ENCODE results near the gene PIWIL1. TPM values are rescaled to one million over a fixed set of nuclear protein-coding genes. Genes with fewer than 3 reads are reported as not detected.

The PIWIL1 gene
- total RNA-seq, 4 donors from 2014 or later: not detected

DNA sequence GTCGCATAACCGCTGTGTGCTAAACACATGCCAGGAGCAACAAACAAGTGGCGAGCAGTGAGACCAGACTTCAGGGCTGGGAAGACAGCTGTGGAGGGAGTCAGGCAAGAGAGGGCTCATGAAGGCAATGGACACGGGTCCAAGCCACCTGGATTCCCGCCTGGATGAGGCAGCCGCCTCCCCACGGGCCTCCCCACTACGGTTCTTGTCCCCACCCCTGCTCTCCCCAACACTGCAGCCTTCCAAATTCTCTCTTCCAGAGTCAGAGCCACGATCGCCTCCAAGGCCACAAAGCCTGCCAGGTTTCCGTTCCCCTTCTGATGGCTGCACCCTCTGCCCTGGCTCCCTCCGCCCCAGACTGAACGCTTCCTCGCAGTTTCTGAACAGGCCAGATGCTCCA lies 36.1 kb upstream of the PIWIL1 start:
- TF ChIP-seq, protein P1, sequence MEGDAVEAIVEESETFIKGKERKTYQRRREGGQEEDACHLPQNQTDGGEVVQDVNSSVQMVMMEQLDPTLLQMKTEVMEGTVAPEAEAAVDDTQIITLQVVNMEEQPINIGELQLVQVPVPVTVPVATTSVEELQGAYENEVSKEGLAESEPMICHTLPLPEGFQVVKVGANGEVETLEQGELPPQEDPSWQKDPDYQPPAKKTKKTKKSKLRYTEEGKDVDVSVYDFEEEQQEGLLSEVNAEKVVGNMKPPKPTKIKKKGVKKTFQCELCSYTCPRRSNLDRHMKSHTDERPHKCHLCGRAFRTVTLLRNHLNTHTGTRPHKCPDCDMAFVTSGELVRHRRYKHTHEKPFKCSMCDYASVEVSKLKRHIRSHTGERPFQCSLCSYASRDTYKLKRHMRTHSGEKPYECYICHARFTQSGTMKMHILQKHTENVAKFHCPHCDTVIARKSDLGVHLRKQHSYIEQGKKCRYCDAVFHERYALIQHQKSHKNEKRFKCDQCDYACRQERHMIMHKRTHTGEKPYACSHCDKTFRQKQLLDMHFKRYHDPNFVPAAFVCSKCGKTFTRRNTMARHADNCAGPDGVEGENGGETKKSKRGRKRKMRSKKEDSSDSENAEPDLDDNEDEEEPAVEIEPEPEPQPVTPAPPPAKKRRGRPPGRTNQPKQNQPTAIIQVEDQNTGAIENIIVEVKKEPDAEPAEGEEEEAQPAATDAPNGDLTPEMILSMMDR (IDR thresholded peaks at IDR 0.05): no peak
- TF ChIP-seq POLR2AphosphoS5 (IDR thresholded peaks at IDR 0.05) (no peak), POLR2A (IDR thresholded peaks at IDR 0.05) (no peak), EP300 (IDR thresholded peaks at IDR 0.05) (no peak)
- Histone ChIP-seq H3K9me3 (peaks cover 0 to 8% (median 0%) of the 10 kb centered on the region in 3 donors), H3K27ac (no peak overlapping the region), H3K36me3 (no peaks in the 10 kb centered on the region), H3K4me3 (no peak overlapping the region), H3K27me3 (peaks cover 31% of the 10 kb centered on the region), H3K4me1 (no peaks in the 10 kb centered on the region)
- ATAC-seq: no peak
- WGBS, 2 donors (ENCODE audit: low coverage in 1 of 2): 40 to 67% methylated on average over 2 to 9 of the region's 14 CpGs

DNA sequence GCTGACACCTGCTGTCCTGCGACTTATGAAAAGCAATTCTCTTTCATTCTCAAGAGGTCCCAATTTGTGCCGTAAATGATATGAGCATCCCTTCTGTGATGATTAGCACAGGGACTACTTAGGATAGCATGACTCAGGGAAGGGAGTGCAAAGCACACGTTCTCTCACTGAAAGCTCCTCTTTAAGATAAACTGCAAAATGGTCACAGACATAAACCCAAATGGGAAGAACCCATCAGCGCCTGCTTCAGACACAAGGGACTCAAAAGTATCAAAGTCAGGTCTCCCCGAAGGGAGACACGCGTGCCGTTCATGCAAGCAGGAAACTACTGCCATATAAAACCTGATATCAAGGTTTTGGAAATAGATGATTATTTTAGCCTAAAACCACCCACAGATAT lies 33.9 kb upstream of the PIWIL1 start:
- no peak overlapping the region for H3K4me3 ChIP-seq
- no peaks in the 10 kb centered on the region for H3K9me3 ChIP-seq
- H3K4me1 ChIP-seq: no peaks in the 10 kb centered on the region
- peaks cover 45% of the 10 kb centered on the region for H3K27me3 ChIP-seq
- WGBS, 2 donors (ENCODE audit: low coverage in 1 of 2): 76 to 83% methylated on average over 5 to 7 of the region's 8 CpGs
- no peaks in the 10 kb centered on the region for H3K36me3 ChIP-seq
- no peak for ATAC-seq
- no peak for TF ChIP-seq EP300 (IDR thresholded peaks at IDR 0.05)
- no peak for TF ChIP-seq POLR2AphosphoS5 (IDR thresholded peaks at IDR 0.05)
- TF ChIP-seq POLR2A (IDR thresholded peaks at IDR 0.05): no peak
- TF ChIP-seq, protein P1 (IDR thresholded peaks at IDR 0.05): no peak
- no peak overlapping the region for H3K27ac ChIP-seq

DNA sequence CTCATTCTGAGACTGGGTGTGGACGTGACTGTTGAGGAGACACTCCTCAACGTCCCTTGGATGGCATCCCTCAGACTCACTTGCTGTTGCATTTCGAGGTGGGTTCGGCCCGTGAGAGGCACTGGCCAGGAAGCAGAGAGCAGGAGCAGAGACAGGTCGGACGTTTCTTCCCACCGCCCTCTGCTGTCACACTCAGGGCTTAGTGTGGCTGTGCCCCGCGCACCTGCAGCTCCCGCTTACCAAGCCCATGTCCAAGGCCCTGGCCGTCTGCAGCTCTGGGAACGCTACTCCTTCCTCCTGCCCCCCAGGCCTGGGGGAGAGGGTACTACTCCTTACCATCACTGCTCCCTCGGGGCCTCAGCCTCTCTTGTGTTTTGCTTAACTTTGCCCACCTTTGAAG lies 29.8 kb upstream of the PIWIL1 start:
- no peak overlapping the region for H3K27ac ChIP-seq
- H3K36me3 ChIP-seq: no peaks in the 10 kb centered on the region
- no peak overlapping the region for H3K4me3 ChIP-seq
- H3K9me3 ChIP-seq: no peaks in the 10 kb centered on the region
- no peak for ATAC-seq
- 76% methylated on average over 6 of the region's 14 CpGs; no CpG with 5 or more reads in 1 of the 2 donors for WGBS, 2 donors (ENCODE audit: low coverage in 1 of 2)
- no peaks in the 10 kb centered on the region for H3K4me1 ChIP-seq
- peaks cover 45% of the 10 kb centered on the region for H3K27me3 ChIP-seq
- TF ChIP-seq EP300 (IDR thresholded peaks at IDR 0.05): no peak

DNA sequence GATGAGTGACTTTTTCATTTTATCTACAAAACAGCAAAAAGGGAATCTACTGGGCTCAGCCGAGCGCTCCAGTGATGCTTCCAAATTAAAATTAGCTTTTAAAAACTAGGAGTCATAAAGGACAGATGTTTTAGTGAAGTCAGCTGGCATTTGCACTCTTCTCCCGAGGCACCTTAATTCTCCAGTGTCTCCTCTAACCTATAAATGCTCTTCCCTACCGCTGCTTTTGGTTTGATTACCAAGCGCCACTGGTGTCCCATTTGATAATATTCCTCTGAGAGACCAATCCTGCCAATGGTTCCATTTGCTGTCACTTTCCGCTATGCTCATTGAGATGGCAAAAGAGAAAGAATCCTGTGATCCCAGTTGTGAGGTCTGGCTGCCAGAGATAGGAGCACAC lies 29.3 kb upstream of the PIWIL1 start:
- TF ChIP-seq EP300 (IDR thresholded peaks at IDR 0.05) (no peak), POLR2AphosphoS5 (IDR thresholded peaks at IDR 0.05) (no peak), POLR2A (IDR thresholded peaks at IDR 0.05) (no peak)
- TF ChIP-seq, protein P1 (IDR thresholded peaks at IDR 0.05): no peak
- 83 to 85% methylated on average over 5 of the region's 6 CpGs for WGBS, 2 donors (ENCODE audit: low coverage in 1 of 2)
- Histone ChIP-seq H3K9me3 (no peaks in the 10 kb centered on the region), H3K4me1 (no peaks in the 10 kb centered on the region), H3K4me3 (no peak overlapping the region), H3K27me3 (peaks cover 45% of the 10 kb centered on the region), H3K36me3 (no peaks in the 10 kb centered on the region), H3K27ac (no peak overlapping the region)
- no peak for ATAC-seq

DNA sequence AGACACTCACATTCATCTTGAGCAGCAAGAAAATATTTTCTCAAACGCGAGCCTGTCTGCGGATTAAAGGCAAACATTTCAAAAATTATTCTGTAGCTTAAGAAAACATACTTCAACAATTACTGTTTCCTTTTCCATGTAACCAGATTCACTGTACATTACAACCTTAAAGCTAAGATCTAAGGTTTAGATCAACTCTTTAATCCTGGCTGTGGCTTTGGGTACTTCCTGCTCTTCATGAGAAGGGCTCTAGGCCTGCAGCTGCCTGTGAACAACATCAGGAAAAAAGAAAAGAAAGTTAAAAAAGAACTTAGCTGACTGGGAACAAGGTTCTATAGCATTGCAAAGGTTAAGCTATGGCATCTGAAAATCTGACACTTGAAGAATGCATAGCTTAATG lies 21.4 kb upstream of the PIWIL1 start:
- Histone ChIP-seq H3K27me3 (peaks cover 46% of the 10 kb centered on the region), H3K27ac (no peak overlapping the region), H3K4me1 (no peaks in the 10 kb centered on the region), H3K4me3 (no peak overlapping the region), H3K36me3 (no peaks in the 10 kb centered on the region), H3K9me3 (no peaks in the 10 kb centered on the region)
- 55 to 79% methylated on average over 3 of the region's 3 CpGs for WGBS, 2 donors (ENCODE audit: low coverage in 1 of 2)
- TF ChIP-seq, protein P1 (IDR thresholded peaks at IDR 0.05): no peak
- no peak for TF ChIP-seq POLR2AphosphoS5 (IDR thresholded peaks at IDR 0.05)
- no peak for TF ChIP-seq EP300 (IDR thresholded peaks at IDR 0.05)
- TF ChIP-seq POLR2A (IDR thresholded peaks at IDR 0.05): no peak
- ATAC-seq: no peak

All from gastroesophageal sphincter (tissue), 4 donors.